Mucosa of gallbladder (tissue), 1 donor: ENCODE results near the gene BBS1. TPM values are rescaled to one million over a fixed set of nuclear protein-coding genes. Genes with fewer than 3 reads are reported as not detected.
A peak's percentile ranks its signal among the peaks of the same experiment; 100 is the strongest.
"Not testable (repeated sequence)": the region's sequence is repeated elsewhere in the genome, so short reads cannot be mapped to it uniquely, and the experiment has no call there.

Source experiments
- DNase-seq: peaks from one replicate; pipeline ENCODE4 v3.0.0-alpha.2; 2020; ENCODE audit warnings: low spot score
- total RNA-seq: library from RNA; stranded (reverse); gene quantifications from one replicate; pipeline ENCODE4 v1.2.1, GENCODE V29; 2021
- donor health status: DM: no; HTN: no; CAD: no.

Gene BBS1
- total RNA-seq, 1 donor from 2014 or later: 72.9 TPM

GRCh38 chr11:66570850-66571180, 60.4 kb downstream of the BBS1 start:
- no peak for DNase-seq

DNA sequence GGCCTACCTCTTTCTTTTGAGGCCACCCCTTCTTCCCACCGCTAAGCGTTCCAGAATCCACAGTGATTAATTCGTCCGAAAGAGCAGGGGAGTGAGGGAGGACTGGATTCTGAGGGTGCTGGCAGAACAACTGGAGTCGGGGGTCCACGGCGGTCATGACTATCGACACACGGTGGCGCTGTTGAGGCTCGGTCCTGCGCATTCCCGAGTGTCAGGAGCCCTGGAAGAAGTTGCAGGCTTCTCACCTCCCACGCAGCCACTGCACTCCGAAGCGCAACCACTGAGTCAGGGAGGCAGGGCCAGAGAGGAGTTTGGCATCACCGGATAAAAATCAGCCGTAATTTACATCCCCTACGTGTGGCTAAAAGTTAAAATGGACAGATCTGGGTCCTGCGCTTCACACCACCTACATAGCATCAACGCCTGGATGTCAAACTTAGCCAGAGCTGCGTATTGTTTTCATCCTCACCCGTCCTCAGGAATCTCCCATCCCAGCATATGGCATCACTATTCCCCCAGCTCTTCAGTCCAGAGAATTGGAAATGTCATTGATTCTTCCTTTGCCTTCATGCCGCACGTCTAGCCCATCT, 68.7 kb downstream of the BBS1 start:
- peak; percentile 76 for DNase-seq

DNA sequence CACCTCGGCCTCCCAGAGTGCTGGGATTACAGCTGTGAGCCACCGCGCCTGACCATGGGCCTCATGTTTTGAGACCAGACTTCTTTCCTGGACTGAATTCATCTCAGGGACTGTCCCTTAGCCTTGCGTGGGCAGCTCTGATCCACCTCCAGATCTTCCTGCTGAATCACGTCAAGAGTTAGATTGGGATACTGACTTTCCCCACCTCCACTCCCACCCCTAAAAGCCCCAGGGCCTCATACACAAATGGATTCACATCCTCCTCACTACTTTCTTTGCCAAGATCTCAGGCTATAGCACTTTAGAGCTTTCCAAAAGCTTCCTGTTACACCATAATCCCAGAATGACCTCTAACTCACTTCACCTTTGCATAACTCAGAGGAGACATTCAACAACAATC, 70.4 kb downstream of the BBS1 start:
- no peak for DNase-seq

GRCh38 chr11:66581261-66581660, 70.8 kb downstream of the BBS1 start:
- no peak for DNase-seq

GRCh38 chr11:66582565-66583147, 72.2 kb downstream of the BBS1 start:
- DNase-seq: not testable (repeated sequence)

Other genes with a start within 250 kb of the BBS1 start
- gene RAB1B, start 242.0 kb upstream of the BBS1 start, total RNA-seq: 187 TPM
- 1.1 TPM for gene CNIH2, start 232.5 kb upstream of the BBS1 start, total RNA-seq
- 103 TPM for gene YIF1A, start 221.5 kb upstream of the BBS1 start, total RNA-seq
- gene TMEM151A, start 218.7 kb upstream of the BBS1 start, total RNA-seq: 61.6 TPM
- 34.7 TPM for gene CD248, start 193.6 kb upstream of the BBS1 start, total RNA-seq
- 16.0 TPM for gene RIN1, start 174.2 kb upstream of the BBS1 start, total RNA-seq
- 32.2 TPM for gene BRMS1, start 165.5 kb upstream of the BBS1 start, total RNA-seq
- 43.8 TPM for gene B4GAT1, start 163.0 kb upstream of the BBS1 start, total RNA-seq
- gene SLC29A2, start 138.9 kb upstream of the BBS1 start, total RNA-seq: 19.0 TPM
- gene NPAS4, start 89.6 kb upstream of the BBS1 start, total RNA-seq: 1.5 TPM
- 32.8 TPM for gene MRPL11, start 71.8 kb upstream of the BBS1 start, total RNA-seq
- 20.3 TPM for gene PELI3, start 43.7 kb upstream of the BBS1 start, total RNA-seq
- 61.2 TPM for gene DPP3, start 30.2 kb upstream of the BBS1 start, total RNA-seq
- gene ZDHHC24, start 35.4 kb downstream of the BBS1 start, total RNA-seq: 24.1 TPM
- gene ACTN3, start 36.3 kb downstream of the BBS1 start, total RNA-seq: 0.12 TPM
- gene CTSF, start 58.0 kb downstream of the BBS1 start, total RNA-seq: 87.4 TPM
- gene CCDC87, start 82.4 kb downstream of the BBS1 start, total RNA-seq: 1.0 TPM
- gene CCS, start 82.5 kb downstream of the BBS1 start, total RNA-seq: 64.9 TPM
- gene RBM14, start 106.0 kb downstream of the BBS1 start, total RNA-seq: 84.5 TPM
- 119 TPM for gene RBM4, start 128.1 kb downstream of the BBS1 start, total RNA-seq
- 21.9 TPM for gene RBM4B, start 167.3 kb downstream of the BBS1 start, total RNA-seq
- 18.2 TPM for gene SPTBN2, start 218.6 kb downstream of the BBS1 start, total RNA-seq